Fibroblast of mammary gland (primary cell): ENCODE measurements around the gene A4GALT.

Experiments used
- DNase-seq: peaks from one replicate; pipeline ENCODE4 v3.0.0-alpha.2; 2010; ENCODE audit warnings: low read depth
- H3K4me3 ChIP-seq: 2 replicates; pipeline ENCODE4 v1.5.1; 2011; ENCODE audit warnings: low read depth, mild to moderate bottlenecking, low read length, moderate library complexity; ENCODE audit not compliant: control insufficient read depth
- TF ChIP-seq, protein P1 (sequence below): conservative IDR thresholded peaks from 2 replicates; pipeline ENCODE4 v1.5.1; 2011; ENCODE audit warnings: low read depth, low read length, inconsistent platforms; ENCODE audit not compliant: control insufficient read depth, insufficient read depth

The A4GALT gene

DNA sequence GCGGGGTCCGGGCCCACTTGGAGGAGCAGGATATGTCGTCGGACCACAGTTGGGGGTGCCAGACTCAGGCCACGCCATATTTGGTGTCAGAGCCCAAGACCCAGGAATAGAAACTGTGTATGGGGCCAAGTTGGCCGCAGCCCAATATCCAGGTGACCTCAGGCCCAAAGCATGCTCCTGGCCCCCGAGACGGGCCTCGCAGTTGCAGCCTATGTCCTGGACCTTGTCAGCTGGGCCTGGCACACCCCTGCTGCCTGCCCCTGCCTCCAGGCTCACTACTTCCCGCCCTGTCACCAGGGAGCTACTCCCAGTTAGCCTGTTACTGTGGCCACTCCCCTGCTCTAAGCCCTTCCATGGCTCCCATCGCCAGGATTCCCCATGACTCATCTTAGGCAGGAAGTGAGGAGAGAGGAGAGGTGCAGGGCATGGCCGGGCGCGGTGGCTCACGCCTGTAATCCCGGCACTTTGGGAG lies 23.1 kb downstream of the A4GALT start:
- DNase-seq = peak; percentile 88
- TF ChIP-seq, protein P1, sequence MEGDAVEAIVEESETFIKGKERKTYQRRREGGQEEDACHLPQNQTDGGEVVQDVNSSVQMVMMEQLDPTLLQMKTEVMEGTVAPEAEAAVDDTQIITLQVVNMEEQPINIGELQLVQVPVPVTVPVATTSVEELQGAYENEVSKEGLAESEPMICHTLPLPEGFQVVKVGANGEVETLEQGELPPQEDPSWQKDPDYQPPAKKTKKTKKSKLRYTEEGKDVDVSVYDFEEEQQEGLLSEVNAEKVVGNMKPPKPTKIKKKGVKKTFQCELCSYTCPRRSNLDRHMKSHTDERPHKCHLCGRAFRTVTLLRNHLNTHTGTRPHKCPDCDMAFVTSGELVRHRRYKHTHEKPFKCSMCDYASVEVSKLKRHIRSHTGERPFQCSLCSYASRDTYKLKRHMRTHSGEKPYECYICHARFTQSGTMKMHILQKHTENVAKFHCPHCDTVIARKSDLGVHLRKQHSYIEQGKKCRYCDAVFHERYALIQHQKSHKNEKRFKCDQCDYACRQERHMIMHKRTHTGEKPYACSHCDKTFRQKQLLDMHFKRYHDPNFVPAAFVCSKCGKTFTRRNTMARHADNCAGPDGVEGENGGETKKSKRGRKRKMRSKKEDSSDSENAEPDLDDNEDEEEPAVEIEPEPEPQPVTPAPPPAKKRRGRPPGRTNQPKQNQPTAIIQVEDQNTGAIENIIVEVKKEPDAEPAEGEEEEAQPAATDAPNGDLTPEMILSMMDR = no peak
- no peak overlapping the region for H3K4me3 ChIP-seq

DNA sequence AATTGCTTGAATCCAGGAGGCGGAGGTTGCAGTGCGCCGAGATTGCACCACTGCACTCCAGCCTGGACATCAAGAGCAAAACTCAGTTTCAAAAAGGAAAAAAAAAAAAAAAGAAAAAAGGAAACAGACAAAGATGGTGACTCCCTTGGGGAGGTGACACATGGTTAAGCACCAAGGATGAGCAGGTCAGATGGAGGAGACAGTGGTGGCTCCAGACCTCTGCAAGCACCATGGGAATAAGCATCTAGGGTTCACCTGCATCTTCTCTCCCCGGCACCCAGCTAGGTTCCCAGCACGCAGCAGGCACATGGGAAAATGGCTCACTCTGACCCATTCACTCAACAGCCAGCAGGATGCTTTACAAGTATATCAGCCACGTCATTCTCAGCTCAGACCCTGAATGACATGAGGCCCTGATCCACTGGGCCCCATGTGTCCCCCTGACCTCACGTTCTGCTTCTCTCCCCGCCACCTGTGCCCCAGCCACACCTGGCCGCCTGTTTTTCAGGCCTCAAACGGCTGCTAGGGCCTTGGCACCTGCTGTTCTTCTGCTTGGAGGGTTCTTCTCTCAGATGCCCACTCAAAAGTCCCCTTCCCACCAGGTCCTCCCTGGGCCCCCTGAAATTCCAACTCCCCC lies 24.2 kb downstream of the A4GALT start:
- H3K4me3 ChIP-seq = no peak overlapping the region
- TF ChIP-seq, protein P1 = no peak
- DNase-seq = no peak

DNA sequence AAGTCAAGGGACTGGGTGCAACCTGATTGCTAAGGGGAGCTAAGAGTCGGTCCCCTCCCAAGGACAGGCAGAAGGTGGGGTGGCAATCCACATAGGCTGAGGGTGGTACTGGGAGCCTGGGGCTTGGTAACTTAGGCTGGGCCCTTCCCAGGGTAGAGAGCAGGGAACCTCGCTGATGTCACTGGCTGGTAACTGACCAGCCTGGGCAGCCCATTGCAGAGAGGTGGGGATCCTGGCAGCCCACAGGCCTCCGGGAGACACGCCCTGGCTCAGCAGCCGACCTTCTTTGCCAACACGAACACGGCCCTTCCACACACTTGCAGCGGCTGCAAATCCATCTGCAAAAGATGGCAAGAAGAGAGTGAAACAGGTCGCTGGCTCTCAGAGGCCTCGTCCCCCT lies 25.4 kb downstream of the A4GALT start:
- no peak for DNase-seq
- no peak overlapping the region for H3K4me3 ChIP-seq
- TF ChIP-seq, protein P1 = no peak

DNA sequence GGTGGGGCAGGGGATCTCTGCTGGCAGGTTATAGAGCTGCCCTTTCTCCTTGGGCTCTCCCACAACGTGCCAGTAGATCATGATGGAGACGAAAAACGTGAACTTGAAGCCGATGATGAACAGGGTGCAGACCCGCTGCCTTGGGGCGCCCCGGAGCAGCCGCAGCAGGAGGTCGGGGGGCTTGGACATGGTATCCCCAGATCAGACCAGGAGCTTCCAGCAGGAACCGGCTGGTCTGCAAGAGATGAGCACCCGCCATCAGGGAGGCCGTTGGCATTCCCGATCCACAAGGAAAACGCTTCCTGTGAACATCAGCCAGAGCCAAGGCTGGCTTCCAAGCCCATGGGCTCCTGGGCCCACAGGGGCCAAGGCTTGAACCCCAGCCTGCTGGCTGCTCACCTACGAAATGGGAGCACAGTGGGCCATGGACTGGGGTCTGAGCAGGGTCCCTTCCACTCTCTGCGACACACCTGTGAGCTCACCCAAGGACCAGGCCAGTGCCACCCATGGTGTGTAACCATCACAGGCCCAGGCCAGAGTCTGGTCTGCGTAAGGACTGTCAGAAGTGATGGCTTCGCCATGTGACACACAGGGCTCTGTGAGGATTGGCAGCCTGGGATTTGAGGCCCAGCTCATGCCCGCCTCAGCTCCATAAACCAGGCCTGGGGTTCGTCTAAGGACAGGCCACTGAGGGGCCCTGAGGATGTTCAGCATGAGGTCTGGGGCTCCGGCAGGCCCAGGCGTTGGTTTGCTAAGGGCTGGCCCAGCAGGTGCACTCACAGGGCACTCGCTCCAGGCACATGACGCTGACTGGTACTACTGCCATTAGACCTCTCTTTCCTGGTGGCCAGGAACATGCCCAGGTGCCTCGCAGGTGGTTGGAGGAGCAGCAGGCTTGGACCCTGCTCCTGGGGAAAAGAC lies 26.6 kb downstream of the A4GALT start:
- TF ChIP-seq, protein P1 = no peak
- no peak for DNase-seq
- H3K4me3 ChIP-seq = no peak overlapping the region

DNA sequence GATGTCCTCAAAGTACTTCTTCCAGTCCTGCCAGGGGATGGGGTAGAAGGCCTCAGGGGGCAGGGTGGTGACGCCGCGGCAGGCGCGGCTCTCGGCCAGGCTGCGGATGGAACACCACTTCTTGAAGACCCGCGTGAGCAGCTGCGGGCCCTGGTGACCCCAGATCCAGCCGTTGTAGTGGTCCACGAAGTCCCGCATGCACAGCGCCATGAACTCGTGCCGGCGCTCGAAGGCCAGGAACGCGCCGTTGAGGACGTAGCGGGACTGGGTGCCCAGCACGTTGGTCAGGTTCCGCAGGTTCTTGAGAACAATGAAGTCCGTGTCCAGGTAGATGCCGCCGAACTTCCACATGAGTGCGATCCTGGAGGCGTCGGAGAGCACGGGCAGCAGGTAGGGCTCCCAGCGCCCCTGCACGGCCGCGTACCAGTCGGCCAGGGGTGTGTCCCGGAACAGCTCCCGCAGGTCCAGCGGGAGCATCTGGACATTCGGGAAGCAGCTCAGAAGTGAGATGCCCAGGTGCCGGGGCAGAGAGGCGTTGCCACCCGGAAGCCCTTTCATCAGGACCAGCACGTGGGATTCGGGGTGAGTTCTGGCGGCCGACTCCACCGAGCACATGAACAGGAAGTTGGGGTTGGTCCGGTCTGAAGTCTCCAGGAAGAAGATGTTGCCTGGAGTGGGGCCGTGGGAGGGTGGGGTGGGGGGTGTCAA lies 27.5 kb downstream of the A4GALT start:
- TF ChIP-seq, protein P1 = no peak
- DNase-seq = no peak
- H3K4me3 ChIP-seq = no peak overlapping the region

DNA sequence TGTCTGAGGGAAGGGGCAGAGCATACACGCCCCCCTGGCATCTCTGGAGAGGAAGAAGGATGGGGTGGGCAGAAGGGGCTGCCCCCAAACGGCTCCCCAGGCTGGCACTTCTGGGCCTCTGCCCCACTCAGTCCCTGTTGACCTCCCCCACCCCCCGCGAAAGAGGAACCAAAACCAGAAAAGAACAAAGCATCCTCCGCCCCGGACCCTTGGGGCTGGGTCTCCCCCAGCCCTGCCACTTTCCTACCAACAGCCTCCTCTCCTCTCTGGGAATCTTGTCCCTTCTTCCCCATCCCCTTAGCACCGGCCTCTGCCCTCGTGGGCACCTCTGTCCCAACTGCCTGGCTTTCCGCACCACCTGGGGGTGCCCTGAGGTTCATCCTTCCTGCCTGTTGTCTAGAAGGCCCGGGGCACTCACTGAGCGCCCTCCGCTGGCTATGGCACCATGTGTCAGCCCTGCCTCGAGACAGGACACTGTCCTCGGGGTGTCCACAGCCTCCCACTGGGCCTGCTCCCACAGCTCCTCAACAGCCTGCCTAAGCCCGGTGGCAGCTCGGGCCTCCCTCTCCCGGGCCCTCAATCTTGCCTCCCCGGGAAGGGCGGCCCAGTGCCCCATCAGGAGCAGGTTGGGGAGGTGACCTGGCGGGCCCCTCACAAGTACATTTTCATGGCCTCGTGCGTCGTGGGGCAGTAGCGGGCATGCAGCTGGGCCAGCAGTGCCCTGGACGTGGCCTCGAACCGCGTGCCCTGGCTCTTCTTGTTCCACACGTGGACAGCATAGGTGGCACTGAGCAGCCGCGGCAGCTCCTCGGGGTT lies 28.2 kb downstream of the A4GALT start:
- TF ChIP-seq, protein P1 = no peak
- H3K4me3 ChIP-seq = no peak overlapping the region
- DNase-seq = no peak
